NCI-H1105 (cell line): Measurements from ENCODE around the gene PROCA1.
A peak's percentile ranks its signal among the peaks of the same experiment; 100 is the strongest.
"Not testable (repeated sequence)": the region's sequence is repeated elsewhere in the genome, so short reads cannot be mapped to it uniquely, and the experiment has no call there.

Experiments used
- DNase-seq: peaks from one replicate; lab custom pipeline; 2025; lab: John Stamatoyannopoulos, UW

Gene PROCA1

GRCh38 chr17:28667870-28668269 is 43.8 kb downstream of the PROCA1 start:
- no peak for DNase-seq

- no peak for DNase-seq
Measured at GRCh38 chr17:28665994-28666393, 45.7 kb downstream of the PROCA1 start.

- no peak for DNase-seq
Measured at GRCh38 chr17:28663723-28664122, 48.0 kb downstream of the PROCA1 start.

DNA sequence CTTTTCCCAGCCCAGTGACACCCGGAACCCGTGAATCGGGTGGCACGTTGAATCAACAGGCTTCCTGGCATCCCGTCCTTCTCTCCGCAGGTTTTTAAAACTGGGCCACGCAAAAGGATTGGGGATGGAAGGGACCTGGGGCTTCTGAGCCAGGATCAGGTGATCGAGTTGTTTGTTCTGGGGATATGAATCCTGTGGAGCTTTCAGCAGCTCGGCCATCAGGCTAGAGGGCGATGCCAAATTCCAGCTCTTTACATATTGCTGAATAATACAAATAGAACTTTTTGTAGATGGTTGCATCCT is 49.2 kb downstream of the PROCA1 start:
- no peak for DNase-seq

DNA sequence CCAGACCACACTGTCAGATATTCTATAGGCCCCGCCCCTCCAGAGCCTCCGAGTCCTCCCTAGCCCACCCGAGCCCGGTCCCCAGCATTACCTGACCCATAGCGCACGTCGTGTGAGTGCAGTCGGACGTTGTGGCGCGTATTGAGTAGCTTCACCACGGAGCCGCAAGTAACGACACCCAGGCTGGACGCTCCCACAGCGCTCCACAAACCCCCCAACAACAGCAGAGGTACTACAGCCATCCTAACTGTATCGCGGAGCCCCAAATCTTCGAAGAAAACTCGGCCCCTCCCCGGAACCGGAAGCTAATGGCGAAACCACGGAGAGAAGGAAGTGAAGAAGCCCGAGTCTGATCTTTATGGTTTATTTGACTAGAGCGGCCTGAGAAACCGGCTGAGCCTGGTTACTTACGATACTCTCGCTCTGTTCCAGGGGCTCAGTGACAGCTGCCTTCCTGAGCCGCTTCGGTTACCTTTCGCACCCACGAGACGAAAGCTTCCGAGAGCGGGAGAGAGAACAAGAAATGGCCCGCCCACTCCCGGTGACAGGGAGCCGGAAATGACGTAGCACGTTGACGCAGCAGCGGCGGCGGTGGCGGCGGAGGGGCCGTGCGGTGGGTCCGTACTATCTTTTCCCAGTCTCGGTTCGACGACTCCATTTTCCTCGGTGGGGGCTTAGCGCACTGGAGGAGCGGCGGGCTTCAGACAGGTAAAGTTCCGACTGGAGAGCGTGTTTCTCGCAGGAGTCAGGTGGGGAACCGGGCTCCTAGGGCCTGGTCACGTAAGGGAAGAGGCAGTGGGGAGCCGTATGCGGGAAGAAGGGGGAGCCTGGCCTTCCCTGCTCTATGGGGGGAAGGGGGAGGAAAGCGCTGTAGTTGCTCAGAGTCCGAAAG is 49.8 kb downstream of the PROCA1 start, which contains the start of the genes SDF2 and SUPT6H:
Gene SDF2, minus strand, starts transcription at position 272 of the 892 bp plus-strand sequence. Its CDS starts 30 bp downstream, at position 242.
Gene SUPT6H, plus strand, starts transcription at position 571 of the 892 bp plus-strand sequence. CDS start 11,197 bp downstream, outside the sequence.
- DNase-seq = peak; percentile 73

DNA sequence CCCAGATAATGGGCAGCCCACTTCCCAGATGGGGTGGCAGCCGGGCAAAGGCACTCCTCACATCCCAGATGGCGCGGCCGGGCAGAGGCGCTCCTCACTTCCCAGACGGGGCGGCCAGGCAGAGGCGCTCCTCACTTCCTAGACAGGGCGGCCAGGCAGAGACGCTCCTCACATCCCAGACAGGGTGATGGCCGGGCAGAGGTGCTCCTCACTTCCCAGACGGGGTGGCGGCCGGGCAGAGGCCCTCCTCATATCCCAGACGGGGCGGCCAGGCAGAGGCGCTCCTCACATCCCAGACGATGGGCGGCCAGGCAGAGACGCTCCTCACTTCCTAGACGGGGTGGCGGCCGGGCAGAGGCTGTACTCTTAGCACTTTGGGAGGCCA is 52.2 kb downstream of the PROCA1 start:
- not testable (repeated sequence) for DNase-seq

GRCh38 chr17:28658766-28659496 is 52.8 kb downstream of the PROCA1 start:
- DNase-seq = not testable (repeated sequence)

DNA sequence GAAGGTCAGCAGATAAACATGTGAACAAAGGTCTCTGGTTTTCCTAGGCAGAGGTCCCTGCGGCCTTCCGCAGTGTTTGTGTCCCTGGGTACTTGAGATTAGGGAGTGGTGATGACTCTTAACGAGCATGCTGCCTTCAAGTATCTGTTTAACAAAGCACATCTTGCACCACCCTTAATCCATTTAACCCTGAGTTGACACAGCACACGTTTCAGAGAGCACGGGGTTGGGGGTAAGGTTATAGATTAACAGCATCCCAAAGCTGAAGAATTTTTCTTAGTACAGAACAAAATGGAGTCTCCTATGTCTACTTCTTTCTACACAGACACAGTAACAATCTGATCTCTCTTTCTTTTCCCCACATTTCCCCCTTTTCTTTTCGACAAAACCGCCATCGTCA is 53.3 kb downstream of the PROCA1 start:
- DNase-seq = not testable (repeated sequence)

DNA sequence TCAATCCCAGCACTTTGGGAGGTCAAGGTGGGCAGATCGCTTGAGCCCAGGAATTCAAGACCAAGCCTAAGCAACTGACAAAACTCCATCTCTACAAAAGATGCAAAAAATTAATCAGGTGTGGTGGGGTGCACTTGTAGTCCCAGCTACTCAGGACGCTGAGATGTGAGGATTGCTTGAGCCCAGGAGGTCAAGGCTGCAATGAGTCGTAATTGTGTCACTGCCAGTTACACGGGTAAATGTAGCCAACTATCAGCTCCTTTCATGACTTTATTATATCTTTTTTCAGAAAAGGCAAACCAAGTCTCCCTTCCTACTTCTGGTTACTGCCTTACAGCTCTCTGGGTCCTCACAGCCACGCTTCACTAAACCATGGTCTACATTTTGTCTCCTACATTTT is 53.9 kb downstream of the PROCA1 start:
- no peak for DNase-seq

DNA sequence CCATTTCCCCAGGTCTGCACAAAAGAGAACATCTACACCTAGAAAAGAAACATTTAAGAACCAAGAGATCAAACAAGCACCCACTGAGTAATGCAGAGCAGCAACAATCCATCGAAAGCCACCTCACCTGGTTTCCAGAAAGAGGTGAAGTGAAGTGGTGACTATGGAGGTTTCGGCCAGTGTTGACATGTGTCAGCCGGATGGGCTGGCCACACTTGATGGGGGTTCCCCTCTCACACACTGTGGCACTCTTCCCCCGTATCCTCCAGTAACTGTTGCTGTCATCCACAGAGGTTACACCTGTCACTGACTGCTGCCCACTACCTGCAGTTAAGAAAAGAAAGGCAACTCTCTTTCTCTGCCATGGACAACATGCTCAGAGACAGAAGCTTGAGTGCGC is 56.5 kb downstream of the PROCA1 start:
- DNase-seq = no peak
